Measurements from ENCODE around the gene MBP. TPM values are rescaled to one million over a fixed set of nuclear protein-coding genes. Genes with fewer than 3 reads are reported as not detected.

Gene MBP
- total RNA-seq, 4 donors from 2014 or later = 44.0 to 68.0 (median 60.2) TPM

DNA sequence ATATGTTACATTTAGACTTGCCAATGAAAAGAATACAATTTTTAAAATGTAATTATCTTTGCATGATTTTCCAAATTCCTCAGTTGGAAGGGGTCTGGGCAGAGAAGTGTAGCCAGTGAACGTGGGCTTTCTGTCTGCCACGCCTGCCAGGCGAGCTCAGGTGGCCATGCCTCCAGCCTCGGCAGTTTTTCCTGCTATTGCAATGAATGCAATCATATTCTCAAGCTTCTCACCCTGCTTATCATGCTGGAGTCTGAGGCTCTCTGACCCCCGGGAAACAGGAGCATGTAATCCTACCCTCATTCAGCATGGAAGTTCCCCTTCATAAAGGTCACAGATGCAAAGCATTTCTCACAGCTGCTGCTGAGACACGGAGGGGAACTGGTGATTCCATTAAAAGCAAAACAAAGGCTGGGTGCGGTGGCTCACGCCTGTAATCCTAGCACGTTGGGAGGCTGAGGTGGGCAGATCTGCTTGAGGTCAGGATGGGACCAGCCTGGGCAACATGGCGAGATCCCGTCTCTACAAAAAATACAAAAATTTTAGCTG is 154.8 kb downstream of the MBP start:
- Histone ChIP-seq H3K4me1 (peaks cover 38 to 41% of the 10 kb centered on the region in 2 donors), H3K36me3 (no peaks in the 10 kb centered on the region), H3K9me3 (no peaks in the 10 kb centered on the region), H3K27ac (no peak overlapping the region), H3K4me3 (replicated peaks in 1 of 3) (no peak overlapping the region), H3K27me3 (no peaks in the 10 kb centered on the region)
- TF ChIP-seq, protein P1, sequence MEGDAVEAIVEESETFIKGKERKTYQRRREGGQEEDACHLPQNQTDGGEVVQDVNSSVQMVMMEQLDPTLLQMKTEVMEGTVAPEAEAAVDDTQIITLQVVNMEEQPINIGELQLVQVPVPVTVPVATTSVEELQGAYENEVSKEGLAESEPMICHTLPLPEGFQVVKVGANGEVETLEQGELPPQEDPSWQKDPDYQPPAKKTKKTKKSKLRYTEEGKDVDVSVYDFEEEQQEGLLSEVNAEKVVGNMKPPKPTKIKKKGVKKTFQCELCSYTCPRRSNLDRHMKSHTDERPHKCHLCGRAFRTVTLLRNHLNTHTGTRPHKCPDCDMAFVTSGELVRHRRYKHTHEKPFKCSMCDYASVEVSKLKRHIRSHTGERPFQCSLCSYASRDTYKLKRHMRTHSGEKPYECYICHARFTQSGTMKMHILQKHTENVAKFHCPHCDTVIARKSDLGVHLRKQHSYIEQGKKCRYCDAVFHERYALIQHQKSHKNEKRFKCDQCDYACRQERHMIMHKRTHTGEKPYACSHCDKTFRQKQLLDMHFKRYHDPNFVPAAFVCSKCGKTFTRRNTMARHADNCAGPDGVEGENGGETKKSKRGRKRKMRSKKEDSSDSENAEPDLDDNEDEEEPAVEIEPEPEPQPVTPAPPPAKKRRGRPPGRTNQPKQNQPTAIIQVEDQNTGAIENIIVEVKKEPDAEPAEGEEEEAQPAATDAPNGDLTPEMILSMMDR (IDR thresholded peaks at IDR 0.05) = no peak
- no peak for TF ChIP-seq POLR2A (IDR thresholded peaks at IDR 0.05)
- 68 to 71% methylated on average over 11 of the region's 11 CpGs for WGBS, 2 donors
- intact Hi-C loops (cut with DNase I) = no loop called here
- DNase-seq = no peak

DNA sequence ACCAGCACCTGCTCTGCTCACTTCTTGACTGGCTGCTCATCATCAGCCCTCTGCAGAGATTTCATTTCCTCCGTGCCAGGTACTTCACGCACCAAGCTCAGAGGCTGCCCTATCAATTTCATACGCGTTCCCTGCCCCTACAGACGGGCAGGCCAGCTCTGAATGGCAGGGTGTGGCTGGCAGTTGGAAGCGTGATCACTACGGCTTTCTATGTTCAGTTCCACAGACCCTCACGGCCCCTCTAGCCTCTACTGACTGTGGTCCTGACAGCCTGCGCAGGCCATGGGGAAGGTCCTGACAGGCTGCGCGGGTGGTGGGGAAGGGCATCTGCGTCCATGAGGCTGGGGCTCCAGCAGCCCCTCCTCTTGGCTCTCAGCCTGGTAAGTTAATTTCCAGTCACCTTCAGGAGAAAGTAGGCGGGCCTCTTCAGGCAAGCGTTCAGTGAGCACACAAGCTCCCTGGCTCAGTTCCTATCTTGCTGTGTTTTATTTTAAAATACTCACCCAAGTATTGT is 155.4 kb downstream of the MBP start:
- intact Hi-C loops (cut with DNase I) = no loop called here
- Histone ChIP-seq H3K27me3 (no peaks in the 10 kb centered on the region), H3K27ac (peak overlapping the region in 1 of 3 donors; percentile 47), H3K9me3 (no peaks in the 10 kb centered on the region), H3K4me3 (replicated peaks in 1 of 3) (no peak overlapping the region), H3K36me3 (no peaks in the 10 kb centered on the region), H3K4me1 (peaks cover 37 to 38% of the 10 kb centered on the region in 2 donors)
- 33 to 40% methylated on average over 14 of the region's 14 CpGs for WGBS, 2 donors
- DNase-seq = peak; percentile 55 to 63
- no peak for TF ChIP-seq POLR2A (IDR thresholded peaks at IDR 0.05)
- TF ChIP-seq, protein P1 (IDR thresholded peaks at IDR 0.05) = no peak

DNA sequence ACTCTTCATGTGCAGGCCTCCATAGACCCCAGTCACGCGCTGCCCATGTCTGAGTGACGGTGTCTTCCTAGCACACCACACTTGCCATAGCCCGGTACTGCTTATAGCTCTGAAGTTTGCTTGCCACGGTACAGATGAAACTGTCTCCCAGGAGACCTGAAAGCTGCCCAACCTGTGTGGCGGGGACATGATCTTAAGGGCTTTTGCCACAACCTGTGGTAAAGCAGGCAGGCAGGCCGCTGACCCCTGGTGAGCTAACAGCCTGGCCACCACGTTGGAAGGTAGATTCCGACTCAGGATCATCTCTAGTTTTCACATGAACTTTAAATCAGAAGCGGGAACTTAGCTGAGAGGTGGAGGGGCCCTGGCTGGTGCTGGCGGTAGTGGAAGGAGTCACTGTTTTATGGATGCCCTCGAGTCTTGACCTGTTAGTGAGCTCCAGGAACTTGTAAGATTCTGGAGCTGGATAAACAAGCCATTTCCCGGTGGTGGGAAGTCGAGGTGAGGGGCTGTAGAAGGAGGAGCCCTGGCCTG is 156.9 kb downstream of the MBP start:
- Histone ChIP-seq H3K9me3 (no peaks in the 10 kb centered on the region), H3K27me3 (no peaks in the 10 kb centered on the region), H3K36me3 (no peaks in the 10 kb centered on the region), H3K27ac (no peak overlapping the region), H3K4me1 (peaks cover 31 to 32% of the 10 kb centered on the region in 2 donors), H3K4me3 (replicated peaks in 1 of 3) (no peak overlapping the region)
- 90 to 93% methylated on average over 10 to 14 of the region's 14 CpGs for WGBS, 2 donors
- no peak for DNase-seq
- TF ChIP-seq POLR2A (IDR thresholded peaks at IDR 0.05) = no peak
- intact Hi-C loops (cut with DNase I) = no loop called here

DNA sequence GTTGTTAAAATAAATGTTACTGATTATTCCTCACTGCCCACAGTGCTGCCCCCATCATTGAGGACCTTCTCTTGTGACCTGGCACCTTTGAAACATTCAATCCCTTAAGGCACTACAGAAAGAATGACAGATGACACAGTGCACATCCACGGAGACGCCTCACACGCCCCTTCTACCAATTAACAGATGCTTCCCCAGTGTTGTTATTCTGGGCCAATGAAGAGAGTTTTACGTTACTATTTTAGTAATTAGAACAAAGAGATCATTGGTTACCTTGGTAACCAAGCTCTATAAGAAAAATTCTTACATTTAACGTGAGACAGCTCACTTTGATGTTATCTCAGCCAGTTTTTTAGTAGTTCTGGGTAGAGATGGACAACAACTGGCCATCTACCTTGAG is 158.2 kb downstream of the MBP start:
- TF ChIP-seq, protein P1 (IDR thresholded peaks at IDR 0.05) = no peak
- TF ChIP-seq POLR2A (IDR thresholded peaks at IDR 0.05) = no peak
- DNase-seq = no peak
- peaks cover 20 to 30% of the 10 kb centered on the region in 2 donors for H3K4me1 ChIP-seq
- no peaks in the 10 kb centered on the region for H3K27me3 ChIP-seq
- H3K4me3 ChIP-seq (replicated peaks in 1 of 3) = no peak overlapping the region
- H3K36me3 ChIP-seq = no peaks in the 10 kb centered on the region
- intact Hi-C loops (cut with DNase I) = no loop called here
- WGBS, 2 donors = 94 to 95% methylated on average over 5 of the region's 5 CpGs
- H3K27ac ChIP-seq = no peak overlapping the region
- H3K9me3 ChIP-seq = no peaks in the 10 kb centered on the region

DNA sequence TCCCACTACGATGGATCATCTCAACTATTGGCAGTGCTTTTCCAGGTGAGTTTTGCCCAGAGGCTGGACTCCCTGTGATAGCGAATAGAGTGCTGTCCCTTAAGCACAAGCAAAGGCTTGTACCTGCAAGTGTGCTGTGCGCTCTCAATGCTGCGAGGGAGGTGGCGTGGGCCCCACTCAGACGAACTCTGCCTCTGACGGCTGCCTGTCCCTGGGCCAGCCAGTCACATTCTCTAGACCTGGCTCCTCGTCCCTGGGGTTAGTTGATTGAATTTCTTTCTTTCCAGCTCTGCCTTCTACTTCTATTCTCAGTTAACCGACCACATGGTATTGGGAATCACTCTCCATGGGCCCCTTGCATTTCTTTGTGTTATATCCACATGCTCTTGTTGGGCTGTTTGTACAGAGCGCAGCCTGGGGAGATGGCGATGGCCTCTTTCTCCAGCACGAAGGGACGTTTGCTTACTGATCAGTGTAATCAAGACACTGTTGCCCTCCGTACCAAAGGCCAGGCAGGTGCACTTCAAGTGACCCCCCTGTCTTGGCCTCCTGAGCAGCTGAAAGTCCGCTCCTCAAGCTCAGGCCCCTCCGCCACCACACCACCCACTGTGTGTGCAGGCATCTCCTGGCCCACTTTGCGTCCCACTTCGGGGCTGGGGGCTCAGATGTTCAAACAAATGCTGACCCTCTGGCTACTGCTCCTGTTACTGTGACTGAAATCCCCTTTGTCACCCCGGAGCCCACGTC is 158.9 kb downstream of the MBP start:
- H3K27me3 ChIP-seq = no peaks in the 10 kb centered on the region
- TF ChIP-seq, protein P1 (IDR thresholded peaks at IDR 0.05) = no peak
- no peak for TF ChIP-seq POLR2A (IDR thresholded peaks at IDR 0.05)
- H3K9me3 ChIP-seq = no peaks in the 10 kb centered on the region
- 95% methylated on average over 20 of the region's 20 CpGs for WGBS, 2 donors
- intact Hi-C loops (cut with DNase I) = no loop called here
- no peak for DNase-seq
- no peak overlapping the region for H3K4me3 ChIP-seq (replicated peaks in 1 of 3)
- H3K4me1 ChIP-seq = peaks cover 18 to 32% of the 10 kb centered on the region in 2 donors
- H3K27ac ChIP-seq = no peak overlapping the region
- H3K36me3 ChIP-seq = no peaks in the 10 kb centered on the region

All from thyroid gland (tissue), 4 donors.